ENCODE data around the gene PHACTR1. TPM values are rescaled to one million over a fixed set of nuclear protein-coding genes. Genes with fewer than 3 reads are reported as not detected.

PHACTR1 gene
- total RNA-seq, 5 donors from 2014 or later (not counting 1 experiment from before 2014, with no cell fraction given), result 0.63 to 2.6 (median 1.1) TPM

GRCh38 chr6:13286181-13286580 lies 569.6 kb downstream of the PHACTR1 start:
- POLR2A ChIA-PET, result interaction anchor here in 1 of 2 donors (0.5 kb wide), 1 partner anchor 478 kb away, joined by 3 read pairs; no protein-coding TSS in a partner anchor
- Mint-ChIP-seq H3K4me3 (no peak overlapping the region), H3K27ac (no peak overlapping the region), H3K4me1 (peaks cover 0 to 2% (median 0%) of the 10 kb centered on the region in 3 donors), H3K27me3 (no peaks in the 10 kb centered on the region), H3K36me3 (peaks cover 38% of the 10 kb centered on the region), H3K9me3 (peaks cover 0 to 12% (median 9%) of the 10 kb centered on the region in 3 donors)
- WGBS (ENCODE audit: insufficient coverage), result no CpG with 5 or more reads among the region's 4 CpGs
- H3K27ac ChIP-seq (ENCODE audit: low read length), result no peak overlapping the region
- CTCF ChIA-PET, result interaction anchor here in 1 of 2 donors (0.7 kb wide), 1 partner anchor 872 kb away, joined by 3 read pairs; no protein-coding TSS in a partner anchor
- DNase-seq, result no peak
- H3K9me3 ChIP-seq, result no peaks in the 10 kb centered on the region
- no peak for ATAC-seq (replicated peaks in 1 of 4)
- H3K27me3 ChIP-seq (replicated peaks in 1 of 2; ENCODE audit: control insufficient read depth in 2 of 2, extremely low read depth in 1 of 2, insufficient read depth in 2 of 2, low read length in 1 of 2), result no peaks in the 10 kb centered on the region
- peaks cover 0 to under 1% of the 10 kb centered on the region in 2 donors for H3K36me3 ChIP-seq (ENCODE audit: control insufficient read depth in 2 of 2, extremely low read depth in 1 of 2, insufficient read depth in 1 of 2, low read length in 1 of 2)
- no peaks in the 10 kb centered on the region for H3K4me1 ChIP-seq (ENCODE audit: control insufficient read depth in 1 of 2, extremely low read depth in 1 of 2, insufficient read depth in 2 of 2, low read length in 2 of 2)
- H3K4me3 ChIP-seq (ENCODE audit: control insufficient read depth in 1 of 2, extremely low read depth in 1 of 2, low read length in 1 of 2), result no peak overlapping the region

- no peaks in the 10 kb centered on the region for H3K27me3 Mint-ChIP-seq
- H3K4me3 Mint-ChIP-seq, result no peak overlapping the region
- H3K36me3 Mint-ChIP-seq, result peaks cover 38% of the 10 kb centered on the region
- DNase-seq (no peak), ATAC-seq (replicated peaks in 1 of 4) (no peak)
- H3K27ac ChIP-seq (ENCODE audit: low read length), result no peak overlapping the region
- no peak overlapping the region for H3K27ac Mint-ChIP-seq
- H3K4me1 Mint-ChIP-seq, result peaks cover 0 to 2% (median 0%) of the 10 kb centered on the region in 3 donors
- no peaks in the 10 kb centered on the region for H3K9me3 ChIP-seq
- WGBS (ENCODE audit: insufficient coverage), result 97% methylated on average over 5 of the region's 7 CpGs
- ChIA-PET CTCF (no interaction called here), POLR2A (interaction anchor here in 1 of 2 donors (1.0 kb wide), 1 partner anchor 12 kb away, joined by 3 read pairs; no protein-coding TSS in a partner anchor)
- no peaks in the 10 kb centered on the region for H3K27me3 ChIP-seq (replicated peaks in 1 of 2; ENCODE audit: control insufficient read depth in 2 of 2, extremely low read depth in 1 of 2, insufficient read depth in 2 of 2, low read length in 1 of 2)
- peaks cover 0 to 12% (median 9%) of the 10 kb centered on the region in 3 donors for H3K9me3 Mint-ChIP-seq
- H3K36me3 ChIP-seq (ENCODE audit: control insufficient read depth in 2 of 2, extremely low read depth in 1 of 2, insufficient read depth in 1 of 2, low read length in 1 of 2), result peaks cover 0 to 6% of the 10 kb centered on the region in 2 donors
- no peak overlapping the region for H3K4me3 ChIP-seq (ENCODE audit: control insufficient read depth in 1 of 2, extremely low read depth in 1 of 2, low read length in 1 of 2)
- H3K4me1 ChIP-seq (ENCODE audit: control insufficient read depth in 1 of 2, extremely low read depth in 1 of 2, insufficient read depth in 2 of 2, low read length in 2 of 2), result no peaks in the 10 kb centered on the region
Observed at GRCh38 chr6:13287104-13287503, 570.5 kb downstream of the PHACTR1 start.

GRCh38 chr6:13288481-13288880 lies 571.9 kb downstream of the PHACTR1 start:
- Histone ChIP-seq H3K27ac (ENCODE audit: low read length) (no peak overlapping the region), H3K27me3 (replicated peaks in 1 of 2; ENCODE audit: control insufficient read depth in 2 of 2, extremely low read depth in 1 of 2, insufficient read depth in 2 of 2, low read length in 1 of 2) (no peaks in the 10 kb centered on the region), H3K4me3 (ENCODE audit: control insufficient read depth in 1 of 2, extremely low read depth in 1 of 2, low read length in 1 of 2) (no peak overlapping the region), H3K9me3 (no peaks in the 10 kb centered on the region), H3K36me3 (ENCODE audit: control insufficient read depth in 2 of 2, extremely low read depth in 1 of 2, insufficient read depth in 1 of 2, low read length in 1 of 2) (peaks cover 9 to 10% of the 10 kb centered on the region in 2 donors), H3K4me1 (ENCODE audit: control insufficient read depth in 1 of 2, extremely low read depth in 1 of 2, insufficient read depth in 2 of 2, low read length in 2 of 2) (no peaks in the 10 kb centered on the region)
- H3K36me3 Mint-ChIP-seq, result peaks cover 45% of the 10 kb centered on the region
- peaks cover 0 to 2% (median 0%) of the 10 kb centered on the region in 3 donors for H3K4me1 Mint-ChIP-seq
- H3K4me3 Mint-ChIP-seq, result no peak overlapping the region
- WGBS (ENCODE audit: insufficient coverage), result 90% methylated on average over 5 of the region's 9 CpGs
- POLR2A ChIA-PET, result no interaction called here
- no peak for ATAC-seq (replicated peaks in 1 of 4)
- no peak overlapping the region for H3K27ac Mint-ChIP-seq
- no peak for DNase-seq
- CTCF ChIA-PET, result no interaction called here
- H3K27me3 Mint-ChIP-seq, result no peaks in the 10 kb centered on the region
- peaks cover 0 to 12% (median 9%) of the 10 kb centered on the region in 3 donors for H3K9me3 Mint-ChIP-seq

GRCh38 chr6:13288969-13289391 lies 572.4 kb downstream of the PHACTR1 start:
- no peaks in the 10 kb centered on the region for H3K4me1 ChIP-seq (ENCODE audit: control insufficient read depth in 1 of 2, extremely low read depth in 1 of 2, insufficient read depth in 2 of 2, low read length in 2 of 2)
- no peak overlapping the region for H3K27ac ChIP-seq (ENCODE audit: low read length)
- 93% methylated on average over 12 of the region's 13 CpGs for WGBS (ENCODE audit: insufficient coverage)
- H3K27ac Mint-ChIP-seq, result no peak overlapping the region
- DNase-seq (no peak), ATAC-seq (replicated peaks in 1 of 4) (no peak)
- ChIA-PET CTCF (no interaction called here), POLR2A (no interaction called here)
- H3K9me3 ChIP-seq, result no peaks in the 10 kb centered on the region
- peaks cover 0 to 2% (median 0%) of the 10 kb centered on the region in 3 donors for H3K4me1 Mint-ChIP-seq
- peaks cover 0 to 12% (median 9%) of the 10 kb centered on the region in 3 donors for H3K9me3 Mint-ChIP-seq
- H3K36me3 Mint-ChIP-seq, result peaks cover 47% of the 10 kb centered on the region
- H3K4me3 Mint-ChIP-seq, result no peak overlapping the region
- no peaks in the 10 kb centered on the region for H3K27me3 ChIP-seq (replicated peaks in 1 of 2; ENCODE audit: control insufficient read depth in 2 of 2, extremely low read depth in 1 of 2, insufficient read depth in 2 of 2, low read length in 1 of 2)
- no peaks in the 10 kb centered on the region for H3K27me3 Mint-ChIP-seq
- peaks cover 10% of the 10 kb centered on the region in 2 donors for H3K36me3 ChIP-seq (ENCODE audit: control insufficient read depth in 2 of 2, extremely low read depth in 1 of 2, insufficient read depth in 1 of 2, low read length in 1 of 2)
- H3K4me3 ChIP-seq (ENCODE audit: control insufficient read depth in 1 of 2, extremely low read depth in 1 of 2, low read length in 1 of 2), result no peak overlapping the region

GRCh38 chr6:13289789-13290318 lies 573.3 kb downstream of the PHACTR1 start:
- Histone ChIP-seq H3K36me3 (ENCODE audit: control insufficient read depth in 2 of 2, extremely low read depth in 1 of 2, insufficient read depth in 1 of 2, low read length in 1 of 2) (peaks cover 11 to 19% of the 10 kb centered on the region in 2 donors), H3K27ac (ENCODE audit: low read length) (no peak overlapping the region), H3K4me1 (ENCODE audit: control insufficient read depth in 1 of 2, extremely low read depth in 1 of 2, insufficient read depth in 2 of 2, low read length in 2 of 2) (no peaks in the 10 kb centered on the region), H3K4me3 (ENCODE audit: control insufficient read depth in 1 of 2, extremely low read depth in 1 of 2, low read length in 1 of 2) (no peak overlapping the region), H3K9me3 (no peaks in the 10 kb centered on the region), H3K27me3 (replicated peaks in 1 of 2; ENCODE audit: control insufficient read depth in 2 of 2, extremely low read depth in 1 of 2, insufficient read depth in 2 of 2, low read length in 1 of 2) (no peaks in the 10 kb centered on the region)
- Mint-ChIP-seq H3K27ac (no peak overlapping the region), H3K36me3 (peaks cover 56% of the 10 kb centered on the region), H3K4me1 (peaks cover 0 to 2% (median 0%) of the 10 kb centered on the region in 3 donors), H3K27me3 (no peaks in the 10 kb centered on the region), H3K9me3 (peaks cover 0 to 12% (median 9%) of the 10 kb centered on the region in 3 donors), H3K4me3 (no peak overlapping the region)
- no peak for DNase-seq
- ChIA-PET CTCF (no interaction called here), POLR2A (interaction anchor here in 1 of 2 donors (0.7 kb wide), 1 partner anchor 109 kb away, joined by 6 read pairs; no protein-coding TSS in a partner anchor)
- ATAC-seq (replicated peaks in 1 of 4), result no peak
- 100% methylated on average over 4 of the region's 9 CpGs for WGBS (ENCODE audit: insufficient coverage)

- CTCF ChIA-PET, result no interaction called here
- ATAC-seq (replicated peaks in 1 of 4) (no peak), DNase-seq (no peak)
- Histone ChIP-seq H3K27me3 (replicated peaks in 1 of 2; ENCODE audit: control insufficient read depth in 2 of 2, extremely low read depth in 1 of 2, insufficient read depth in 2 of 2, low read length in 1 of 2) (no peaks in the 10 kb centered on the region), H3K9me3 (no peaks in the 10 kb centered on the region), H3K36me3 (ENCODE audit: control insufficient read depth in 2 of 2, extremely low read depth in 1 of 2, insufficient read depth in 1 of 2, low read length in 1 of 2) (peaks cover 14 to 23% of the 10 kb centered on the region in 2 donors), H3K4me3 (ENCODE audit: control insufficient read depth in 1 of 2, extremely low read depth in 1 of 2, low read length in 1 of 2) (no peak overlapping the region), H3K27ac (ENCODE audit: low read length) (no peak overlapping the region), H3K4me1 (ENCODE audit: control insufficient read depth in 1 of 2, extremely low read depth in 1 of 2, insufficient read depth in 2 of 2, low read length in 2 of 2) (no peaks in the 10 kb centered on the region)
- no peak overlapping the region for H3K27ac Mint-ChIP-seq
- H3K4me1 Mint-ChIP-seq, result peaks cover 0 to 2% (median 0%) of the 10 kb centered on the region in 3 donors
- peaks cover 60% of the 10 kb centered on the region for H3K36me3 Mint-ChIP-seq
- POLR2A ChIA-PET, result no interaction called here
- peaks cover 0 to 12% (median 9%) of the 10 kb centered on the region in 3 donors for H3K9me3 Mint-ChIP-seq
- no CpG with 5 or more reads among the region's 2 CpGs for WGBS (ENCODE audit: insufficient coverage)
- no peaks in the 10 kb centered on the region for H3K27me3 Mint-ChIP-seq
- H3K4me3 Mint-ChIP-seq, result no peak overlapping the region
Observed at GRCh38 chr6:13290335-13290734, 573.8 kb downstream of the PHACTR1 start.
